Gastroesophageal sphincter (tissue), 3 donors: ENCODE data around the gene SSB.
"Not testable (repeated sequence)": the region's sequence is repeated elsewhere in the genome, so short reads cannot be mapped to it uniquely, and the experiment has no call there.

ENCODE experiments used
- CTCF ChIP-seq, 4 experiments: fragments of 200-600 bp in 2 of 4; fragments of 450-650 bp in 2 of 4; sonication (generic) in 1 of 4; IDR thresholded peaks; one replicate each; pipeline ENCODE4 v1.5.1; 2017 to 2019; ENCODE audit warnings: antibody characterized with exemption in 4 of 4, mild to moderate bottlenecking in 2 of 4, moderate library complexity in 2 of 4
- POLR2AphosphoS5 ChIP-seq: sonication (generic); formaldehyde crosslinking; IDR thresholded peaks from one replicate; pipeline ENCODE4 v1.6.1; 2017; ENCODE audit warnings: antibody characterized with exemption

- not testable (repeated sequence) for TF ChIP-seq CTCF (IDR thresholded peaks at IDR 0.05); POLR2AphosphoS5
These were observed 37.9 kb upstream of the SSB start for GRCh38 chr2:169760798-169761197.
